GM19468 (cell line): Measurements from ENCODE around the gene GPX6.
"Not testable (repeated sequence)": the region's sequence is repeated elsewhere in the genome, so short reads cannot be mapped to it uniquely, and the experiment has no call there.

Source experiments
- ATAC-seq: cut with Tn5 transposase; IDR thresholded peaks from one replicate; pipeline ENCODE4 v1.9.1; 2021; ENCODE audit warnings: mild to moderate bottlenecking, moderate library complexity, moderate number of reproducible peaks; ENCODE audit not compliant: unreplicated experiment; ENCODE audit errors: extremely low read depth

GPX6 gene, protein sequence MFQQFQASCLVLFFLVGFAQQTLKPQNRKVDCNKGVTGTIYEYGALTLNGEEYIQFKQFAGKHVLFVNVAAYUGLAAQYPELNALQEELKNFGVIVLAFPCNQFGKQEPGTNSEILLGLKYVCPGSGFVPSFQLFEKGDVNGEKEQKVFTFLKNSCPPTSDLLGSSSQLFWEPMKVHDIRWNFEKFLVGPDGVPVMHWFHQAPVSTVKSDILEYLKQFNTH

DNA sequence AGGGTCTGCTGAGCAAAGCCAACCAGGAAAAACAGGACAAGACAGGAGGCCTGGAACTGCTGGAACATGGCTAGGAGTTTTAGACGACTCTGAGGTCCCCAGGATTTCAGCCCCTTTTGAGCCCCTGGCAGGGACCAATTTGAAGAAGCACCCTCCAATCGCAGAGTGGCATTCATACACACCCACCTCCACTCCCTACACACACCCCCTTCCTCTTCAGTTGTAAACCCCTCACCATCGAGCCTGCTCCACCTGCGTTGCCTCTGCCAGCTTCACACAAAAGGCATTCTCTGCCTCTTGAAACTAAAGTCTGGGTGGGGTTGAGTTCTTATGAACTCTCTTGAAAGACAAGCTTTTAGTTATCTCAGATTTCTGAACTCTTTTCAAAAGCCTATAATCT lies at the start of gene GPX6:
Gene GPX6, minus strand, starts transcription at position 118 of the 400 bp plus-strand sequence. Its CDS starts 50 bp downstream, at position 68.
- no peak for ATAC-seq

- no peak for ATAC-seq
Observed at GRCh38 chr6:28563430-28564095, 48.0 kb upstream of the GPX6 start.

DNA sequence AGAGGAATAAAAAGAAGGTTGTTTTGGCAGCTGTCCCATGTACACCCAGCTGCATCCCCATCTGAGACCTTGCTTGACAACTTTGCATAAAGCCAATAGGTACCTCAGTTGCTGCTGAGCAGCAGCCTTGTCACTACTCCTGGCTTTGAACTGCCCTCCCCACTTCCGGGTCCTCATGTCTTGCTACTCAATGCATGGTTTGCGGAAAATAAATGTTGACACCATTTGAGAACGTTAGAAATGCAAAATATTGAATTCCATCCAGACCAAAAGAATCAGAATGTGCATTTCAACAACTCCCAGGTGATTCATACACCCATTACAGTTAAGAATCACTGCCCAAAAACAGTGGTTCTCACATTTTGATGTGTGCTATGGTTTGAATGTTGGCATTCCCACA lies 43.0 kb upstream of the GPX6 start:
- no peak for ATAC-seq

DNA sequence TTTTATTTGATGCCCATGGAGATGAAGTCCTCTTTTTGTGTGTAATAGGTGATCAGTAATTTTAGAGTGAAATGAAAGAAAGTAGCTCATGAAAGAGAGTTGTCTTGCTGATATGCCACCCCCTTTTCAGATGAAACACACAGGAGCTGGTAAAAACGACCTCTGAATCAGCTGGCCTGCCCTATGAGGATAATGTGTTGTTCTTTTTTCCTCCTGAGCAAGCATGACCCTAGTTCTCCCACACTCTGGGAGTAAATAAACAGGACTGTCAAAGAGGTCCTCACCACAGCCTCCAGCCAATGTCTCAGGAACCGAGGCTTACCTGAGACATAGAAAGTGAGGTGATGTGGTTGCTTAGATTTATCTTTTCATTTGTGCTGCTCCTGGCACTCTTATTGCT lies 39.5 kb upstream of the GPX6 start:
- no peak for ATAC-seq

DNA sequence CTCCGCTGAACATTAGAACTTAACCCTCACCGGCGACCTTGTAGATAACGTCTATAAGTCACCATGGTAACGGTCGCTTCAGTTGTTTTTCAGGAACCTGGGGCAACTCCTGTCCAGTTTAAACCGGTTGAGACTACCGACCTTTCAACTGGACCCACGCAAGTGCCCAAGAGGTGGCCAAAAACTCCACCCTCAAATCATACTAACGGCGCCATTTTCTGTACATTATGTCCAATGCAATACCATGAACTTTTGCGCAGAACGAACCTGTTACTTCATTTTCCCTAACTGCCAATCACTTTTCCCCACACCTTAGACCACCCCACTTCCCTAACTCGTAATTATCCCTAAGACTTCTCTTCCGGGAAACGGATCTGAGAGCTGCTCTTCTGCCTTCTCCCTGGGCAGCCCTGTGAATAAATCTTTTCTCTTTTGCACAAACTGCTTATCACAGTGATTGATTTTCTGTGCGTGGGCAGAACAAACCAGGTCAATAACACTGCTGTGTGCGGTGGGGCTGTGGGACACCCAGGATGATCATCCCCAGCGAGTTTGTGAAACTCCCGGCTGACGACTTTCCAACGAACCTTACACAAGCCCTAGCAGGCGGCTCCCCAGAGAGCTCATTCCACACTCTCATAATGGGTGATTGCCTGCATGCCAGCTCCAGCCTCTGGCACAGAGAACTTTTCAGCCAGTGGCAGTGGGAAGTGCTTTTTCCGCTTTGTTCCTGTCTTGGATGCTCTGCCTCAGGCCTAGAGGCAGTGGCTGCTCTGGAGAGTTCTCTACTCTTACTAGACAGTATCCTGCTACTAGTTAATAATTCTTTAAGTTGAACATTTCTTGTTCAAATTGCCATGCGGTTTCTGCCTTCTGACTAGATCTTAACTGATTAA lies 38.6 kb upstream of the GPX6 start:
- ATAC-seq = no peak

GRCh38 chr6:28553384-28553985 lies 37.9 kb upstream of the GPX6 start:
- ATAC-seq = no peak

- no peak for ATAC-seq
Observed at GRCh38 chr6:28551891-28552666, 36.5 kb upstream of the GPX6 start.

DNA sequence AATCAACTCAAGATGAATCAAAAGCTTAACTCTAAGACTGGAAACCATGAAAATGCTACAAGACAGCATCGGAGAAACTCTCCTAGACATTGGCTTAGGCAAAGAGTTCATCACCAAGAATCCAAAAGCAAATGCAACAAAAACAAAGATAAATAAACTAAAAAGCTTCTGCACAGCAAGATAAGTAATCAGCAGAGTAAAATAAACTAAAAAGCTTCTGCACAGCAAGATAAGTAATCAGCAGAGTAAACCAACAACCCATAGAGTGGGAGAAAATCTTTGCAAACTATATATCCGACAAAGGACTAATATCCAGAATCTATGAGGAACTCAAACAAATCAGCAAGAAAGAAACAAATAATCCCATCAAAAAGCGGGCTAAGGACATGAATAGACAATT lies 31.4 kb upstream of the GPX6 start:
- ATAC-seq = not testable (repeated sequence)

GRCh38 chr6:28545955-28546354 lies 30.4 kb upstream of the GPX6 start:
- no peak for ATAC-seq

DNA sequence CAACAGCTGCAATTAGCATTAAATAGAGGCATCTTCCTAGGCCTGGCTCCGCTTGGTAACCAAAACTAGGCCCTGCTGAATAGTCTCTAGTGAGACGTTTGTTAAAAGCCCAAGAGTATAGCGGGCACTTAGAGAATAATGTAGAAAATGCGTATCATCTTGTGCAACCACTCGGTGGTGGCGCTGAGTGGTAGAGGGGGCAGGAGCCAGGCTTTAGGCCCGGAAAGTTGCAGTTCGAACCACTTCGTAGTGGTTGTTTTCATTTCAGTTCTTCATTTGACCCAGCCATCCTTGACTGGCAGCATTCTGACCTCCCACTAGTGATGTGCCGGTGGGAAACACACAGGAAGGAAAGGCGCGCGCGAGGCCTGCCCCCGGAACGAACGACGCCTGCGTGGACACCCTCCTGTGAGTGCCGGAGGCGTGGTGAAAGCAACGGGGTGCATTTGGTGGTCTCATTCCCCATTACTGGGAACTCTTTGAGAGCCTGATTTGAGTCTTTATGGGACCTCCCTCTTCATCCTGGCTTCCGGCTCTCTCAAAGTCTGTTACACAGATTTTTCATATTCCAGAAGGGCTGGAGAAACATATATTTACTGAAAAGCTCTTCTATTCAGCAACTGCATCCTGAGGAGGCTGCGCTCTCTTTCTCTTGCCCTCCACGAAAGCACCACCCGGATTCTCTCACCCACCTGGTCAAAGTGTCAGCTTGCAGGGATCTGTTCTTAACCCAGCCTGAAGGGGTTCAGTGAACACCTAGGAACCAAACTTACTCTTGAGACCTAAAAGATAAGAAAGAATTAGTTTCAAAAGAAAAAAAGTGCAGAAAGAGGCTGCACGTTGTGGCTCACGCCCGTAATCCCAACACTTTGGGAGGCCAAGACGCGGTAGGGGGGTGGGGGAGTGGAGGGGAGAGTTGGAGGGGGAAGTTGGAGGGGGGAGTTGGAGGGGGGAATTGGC lies 28.3 kb upstream of the GPX6 start:
- ATAC-seq = no peak

GRCh38 chr6:28542440-28543296 lies 27.1 kb upstream of the GPX6 start:
- no peak for ATAC-seq

DNA sequence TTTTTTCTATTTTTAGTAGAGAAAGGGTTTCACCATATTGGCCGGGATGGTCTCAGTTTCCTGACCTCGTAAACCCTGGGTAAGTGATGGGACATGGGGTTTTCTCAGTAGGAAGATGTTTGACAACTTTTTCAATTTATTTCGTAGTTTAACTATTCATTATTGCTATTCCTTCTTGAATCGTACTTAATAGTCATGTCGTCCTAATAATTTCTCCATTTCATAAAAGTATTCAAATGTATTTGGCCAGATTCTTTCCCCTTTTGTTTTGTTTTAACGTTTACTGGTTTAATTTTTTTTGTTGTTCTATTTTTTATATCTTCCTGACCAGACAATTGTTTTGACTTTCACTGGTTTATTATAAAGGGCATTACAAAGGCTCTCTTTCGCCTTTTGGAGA lies 26.4 kb upstream of the GPX6 start:
- no peak for ATAC-seq

DNA sequence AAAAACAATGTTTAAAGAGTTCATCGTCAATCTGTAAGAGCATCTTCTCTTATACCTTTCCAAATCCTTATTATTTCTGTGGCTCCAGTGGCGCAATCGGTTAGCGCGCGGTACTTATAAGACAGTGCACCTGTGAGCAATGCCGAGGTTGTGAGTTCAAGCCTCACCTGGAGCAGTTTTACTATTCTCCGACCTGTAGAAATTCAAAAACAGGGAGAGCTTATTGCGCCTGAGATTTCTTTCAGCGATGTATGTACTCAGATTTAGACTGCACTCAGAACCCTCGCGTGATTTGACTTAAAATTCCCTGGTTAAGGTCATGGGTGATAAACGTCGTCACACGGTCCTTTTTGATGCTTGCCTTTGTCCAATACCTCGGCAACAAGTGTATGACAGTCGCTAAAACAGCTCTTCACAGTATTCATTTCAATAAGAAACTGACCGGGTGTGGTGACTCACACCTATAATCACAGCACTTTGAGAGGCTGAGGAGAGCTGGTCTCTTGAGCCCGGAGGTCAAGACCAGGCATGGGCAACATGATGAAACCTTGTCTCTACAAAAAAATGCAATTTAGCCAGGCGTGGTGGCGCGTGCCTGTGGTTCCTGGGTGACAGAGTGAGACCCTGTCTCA lies 22.0 kb upstream of the GPX6 start:
- ATAC-seq = no peak

- no peak for ATAC-seq
Observed at GRCh38 chr6:28537065-28537464, 21.5 kb upstream of the GPX6 start.

GRCh38 chr6:28534875-28535274 lies 19.3 kb upstream of the GPX6 start:
- no peak for ATAC-seq

- ATAC-seq = no peak
Observed at GRCh38 chr6:28534306-28534705, 18.7 kb upstream of the GPX6 start.

DNA sequence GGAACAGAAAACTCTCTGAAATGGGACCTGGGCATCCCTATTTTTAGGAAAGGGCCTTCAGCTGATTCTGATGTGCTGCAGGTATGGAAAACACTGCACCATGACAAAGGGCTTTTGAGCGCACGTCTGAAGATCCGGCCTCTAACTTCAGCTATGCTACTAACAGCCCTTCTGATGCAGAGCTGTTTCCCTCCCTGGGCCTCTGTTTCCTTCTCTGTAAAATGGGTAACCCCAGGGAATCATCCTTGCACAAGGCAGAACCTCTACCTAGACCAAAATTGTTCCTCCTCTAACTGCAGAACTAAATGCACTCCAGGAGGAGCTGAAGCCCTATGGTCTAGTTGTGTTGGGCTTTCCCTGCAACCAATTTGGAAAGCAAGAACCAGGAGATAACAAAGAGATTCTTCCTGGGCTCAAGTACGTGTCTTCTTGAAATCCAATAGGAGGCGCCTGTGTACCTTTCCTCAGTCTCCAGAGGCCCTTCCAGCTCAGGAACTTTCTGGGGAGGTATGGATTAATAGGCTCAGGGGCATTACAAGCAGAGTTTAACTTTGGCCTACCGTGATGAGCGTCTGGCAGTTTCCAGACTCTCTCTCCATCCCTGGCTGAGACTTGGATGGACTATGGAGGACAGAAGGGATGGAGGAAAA lies 16.0 kb upstream of the GPX6 start:
- ATAC-seq = no peak
